GM12864 (cell line): ENCODE data around the gene OR51S1.
"Not testable (repeated sequence)": the region's sequence is repeated elsewhere in the genome, so short reads cannot be mapped to it uniquely, and the experiment has no call there.

Experiments used
- DNase-seq: peaks from one replicate; pipeline ENCODE4 v3.0.0-alpha.2; 2011; ENCODE audit warnings: low read depth
- H3K4me3 ChIP-seq: 2 replicates; pipeline ENCODE4 v1.5.1; 2011; ENCODE audit warnings: mild to moderate bottlenecking, low read depth, low read length, control low read depth
- TF ChIP-seq, protein P1 (sequence below): IDR thresholded peaks from 2 replicates; pipeline ENCODE4 v1.5.1; 2011; ENCODE audit warnings: low read depth, mild to moderate bottlenecking, moderate library complexity, low read length, control low read depth, inconsistent platforms; ENCODE audit errors: missing control alignments

Gene OR51S1

DNA sequence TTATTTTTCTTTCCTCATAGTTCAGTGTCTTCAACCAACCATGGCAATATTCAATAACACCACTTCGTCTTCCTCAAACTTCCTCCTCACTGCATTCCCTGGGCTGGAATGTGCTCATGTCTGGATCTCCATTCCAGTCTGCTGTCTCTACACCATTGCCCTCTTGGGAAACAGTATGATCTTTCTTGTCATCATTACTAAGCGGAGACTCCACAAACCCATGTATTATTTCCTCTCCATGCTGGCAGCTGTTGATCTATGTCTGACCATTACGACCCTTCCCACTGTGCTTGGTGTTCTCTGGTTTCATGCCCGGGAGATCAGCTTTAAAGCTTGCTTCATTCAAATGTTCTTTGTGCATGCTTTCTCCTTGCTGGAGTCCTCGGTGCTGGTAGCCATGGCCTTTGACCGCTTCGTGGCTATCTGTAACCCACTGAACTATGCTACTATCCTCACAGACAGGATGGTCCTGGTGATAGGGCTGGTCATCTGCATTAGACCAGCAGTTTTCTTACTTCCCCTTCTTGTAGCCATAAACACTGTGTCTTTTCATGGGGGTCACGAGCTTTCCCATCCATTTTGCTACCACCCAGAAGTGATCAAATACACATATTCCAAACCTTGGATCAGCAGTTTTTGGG is 33.0 kb upstream of the OR51S1 start, which contains the start of gene OR51T1:
OR51T1 (plus strand) TSS at position 41 of the 641 bp plus-strand sequence; CDS start at position 41, 0 bp downstream.
- DNase-seq: no peak
- no peak within 1 kb of the TSS for H3K4me3 ChIP-seq
- TF ChIP-seq, protein P1, sequence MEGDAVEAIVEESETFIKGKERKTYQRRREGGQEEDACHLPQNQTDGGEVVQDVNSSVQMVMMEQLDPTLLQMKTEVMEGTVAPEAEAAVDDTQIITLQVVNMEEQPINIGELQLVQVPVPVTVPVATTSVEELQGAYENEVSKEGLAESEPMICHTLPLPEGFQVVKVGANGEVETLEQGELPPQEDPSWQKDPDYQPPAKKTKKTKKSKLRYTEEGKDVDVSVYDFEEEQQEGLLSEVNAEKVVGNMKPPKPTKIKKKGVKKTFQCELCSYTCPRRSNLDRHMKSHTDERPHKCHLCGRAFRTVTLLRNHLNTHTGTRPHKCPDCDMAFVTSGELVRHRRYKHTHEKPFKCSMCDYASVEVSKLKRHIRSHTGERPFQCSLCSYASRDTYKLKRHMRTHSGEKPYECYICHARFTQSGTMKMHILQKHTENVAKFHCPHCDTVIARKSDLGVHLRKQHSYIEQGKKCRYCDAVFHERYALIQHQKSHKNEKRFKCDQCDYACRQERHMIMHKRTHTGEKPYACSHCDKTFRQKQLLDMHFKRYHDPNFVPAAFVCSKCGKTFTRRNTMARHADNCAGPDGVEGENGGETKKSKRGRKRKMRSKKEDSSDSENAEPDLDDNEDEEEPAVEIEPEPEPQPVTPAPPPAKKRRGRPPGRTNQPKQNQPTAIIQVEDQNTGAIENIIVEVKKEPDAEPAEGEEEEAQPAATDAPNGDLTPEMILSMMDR: no peak

DNA sequence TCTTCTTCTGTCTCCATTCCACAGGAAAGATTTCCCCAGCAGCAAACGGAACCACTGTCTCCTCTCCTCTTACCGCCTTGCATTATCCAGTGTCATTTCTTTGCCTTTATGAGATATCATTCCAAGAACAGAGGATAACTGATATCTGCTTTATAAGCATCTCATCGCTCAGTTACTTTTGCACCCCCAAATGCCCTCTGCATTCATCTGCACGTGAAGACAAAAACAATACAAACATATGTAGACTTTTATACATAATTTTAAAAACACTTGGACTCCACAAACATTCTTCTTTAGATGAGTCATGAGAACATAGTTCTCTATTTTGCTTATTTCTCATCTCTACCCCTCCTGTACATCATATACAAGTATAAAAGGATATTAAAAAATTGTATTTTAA is 32.2 kb upstream of the OR51S1 start:
- DNase-seq: no peak
- TF ChIP-seq, protein P1: no peak
- no peak overlapping the region for H3K4me3 ChIP-seq

DNA sequence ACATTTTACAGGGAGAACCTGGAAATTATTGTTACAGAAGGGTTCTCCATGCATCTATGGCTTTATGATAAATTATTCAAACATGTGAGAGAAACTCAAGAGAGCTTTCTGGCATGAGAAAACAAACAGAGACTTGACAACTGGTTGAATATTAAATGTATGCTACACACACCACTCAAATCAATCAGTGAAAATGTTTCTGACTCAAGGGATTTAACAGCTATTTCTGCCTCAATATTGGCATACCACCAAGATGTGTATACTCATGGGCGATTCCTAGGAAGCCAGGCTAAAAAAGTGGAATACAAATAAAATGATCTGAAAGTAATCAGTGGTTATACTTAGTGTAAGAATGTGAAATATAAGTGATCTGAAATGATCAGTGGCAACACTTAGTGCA is 16.8 kb upstream of the OR51S1 start:
- TF ChIP-seq, protein P1: no peak
- no peak for DNase-seq
- no peak overlapping the region for H3K4me3 ChIP-seq

DNA sequence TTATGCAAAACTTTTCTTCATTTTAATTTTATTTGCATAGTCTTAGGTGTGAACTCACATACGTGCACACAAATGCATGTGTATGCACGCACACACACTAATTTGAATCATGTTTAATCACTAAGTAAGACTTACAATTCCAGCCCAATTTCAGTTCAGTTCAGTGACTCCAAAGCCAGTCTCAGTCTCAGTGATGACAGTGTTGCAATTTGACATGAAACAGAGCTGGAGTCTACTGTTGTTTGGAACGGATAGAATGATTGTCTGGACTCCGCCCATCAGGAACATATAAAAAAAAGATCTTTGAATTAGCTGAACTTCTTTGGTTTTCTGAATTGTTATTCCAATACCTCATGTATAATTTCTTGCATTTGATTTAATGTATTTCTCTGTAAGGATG is 14.9 kb upstream of the OR51S1 start:
- no peak for DNase-seq
- no peak overlapping the region for H3K4me3 ChIP-seq

DNA sequence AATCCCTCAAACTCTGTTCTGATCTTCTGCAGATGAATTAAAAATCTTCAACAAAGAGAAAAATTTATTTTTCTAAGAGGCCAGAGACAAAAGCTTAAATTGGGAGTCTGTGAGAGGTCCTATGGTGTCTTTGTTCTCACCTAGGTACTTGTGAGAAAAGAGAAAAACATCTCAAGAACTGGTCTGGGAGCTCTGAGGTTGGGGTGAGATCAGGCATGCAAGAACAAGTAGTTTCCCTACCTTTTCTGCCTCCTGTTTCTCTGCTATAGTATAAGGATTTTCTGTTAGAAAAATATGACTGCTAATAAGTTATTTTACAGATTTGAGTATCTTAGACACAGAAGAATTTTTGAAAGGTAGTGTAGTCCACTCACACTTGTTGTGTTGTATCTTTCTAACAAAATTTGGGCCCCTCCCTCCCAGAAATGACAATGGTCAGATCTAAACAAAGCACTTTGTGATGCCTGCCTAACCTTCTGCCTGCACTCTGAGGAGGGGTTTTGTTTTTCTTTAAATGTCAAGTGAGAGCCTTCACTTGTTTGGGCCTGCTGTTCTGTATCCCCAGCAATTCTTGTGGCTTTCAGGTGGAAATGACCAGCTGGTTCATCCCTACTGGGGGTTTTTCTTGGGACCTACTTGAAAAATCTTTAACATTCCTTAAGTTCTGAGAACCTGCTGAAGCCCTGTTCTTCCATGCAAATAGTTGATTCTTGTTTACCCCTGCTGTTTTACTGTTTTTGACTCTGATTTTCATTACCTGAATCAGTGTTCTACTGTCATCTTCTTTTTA is 13.6 kb upstream of the OR51S1 start:
- DNase-seq: no peak
- TF ChIP-seq, protein P1: no peak
- no peak overlapping the region for H3K4me3 ChIP-seq

More for the DNA sequence above, 14.9 kb upstream of the OR51S1 start:
- TF ChIP-seq, protein P1: no peak

DNA sequence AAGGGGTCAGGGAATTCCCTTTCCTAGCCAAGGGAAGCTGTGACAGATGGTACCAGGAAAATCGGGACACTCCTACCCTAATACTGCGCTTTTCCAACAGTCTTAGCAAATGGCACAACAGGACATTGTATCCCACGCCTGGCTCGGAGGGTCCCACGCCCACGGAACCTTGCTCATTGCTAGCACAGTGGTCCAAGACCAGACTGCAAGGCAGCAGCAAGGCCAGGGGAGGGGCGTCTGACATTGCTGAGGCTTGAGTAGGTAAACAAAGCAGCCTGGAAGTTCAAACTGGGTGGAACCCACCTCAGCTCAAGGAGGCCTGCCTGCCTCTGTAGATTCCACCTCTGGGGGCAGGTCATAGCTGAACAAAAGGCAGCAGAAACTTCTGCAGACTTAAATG is 5.3 kb upstream of the OR51S1 start:
- not testable (repeated sequence) for H3K4me3 ChIP-seq, DNase-seq

DNA sequence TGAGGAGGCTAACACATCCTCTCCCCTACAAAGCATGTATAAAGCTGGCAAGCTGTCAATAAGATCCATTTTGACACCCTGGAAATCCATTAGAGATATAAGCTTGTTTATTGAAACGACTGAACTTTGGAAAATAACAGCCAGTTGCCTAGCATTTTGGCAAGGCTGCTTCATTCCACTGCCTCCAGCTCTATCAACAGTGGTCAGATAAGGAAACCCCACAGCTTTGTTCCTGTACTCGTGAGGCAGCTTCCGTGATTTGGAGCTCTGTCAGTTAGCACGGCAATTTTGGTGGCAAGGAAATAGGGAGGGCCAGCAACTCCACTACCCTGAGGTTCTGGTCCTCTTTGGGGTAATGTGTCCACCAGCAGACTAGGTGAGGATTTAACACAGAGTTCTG is 2.0 kb upstream of the OR51S1 start:
- no peak for DNase-seq
- no peak overlapping the region for H3K4me3 ChIP-seq
- TF ChIP-seq, protein P1: no peak
